GM12878 (cell line): ENCODE results near the gene ABCG5. TPM values are rescaled to one million over a fixed set of nuclear protein-coding genes. Genes with fewer than 3 reads are reported as not detected.

Source experiments
- ATAC-seq: fragments of 200-7000 bp; cut with Tn5 transposase; 3 replicates; pipeline ENCODE4 v1.9.1; 2020; ENCODE audit warnings: mild to moderate bottlenecking, moderate library complexity
- BruUV-seq: library from RNA; stranded (reverse); fragments of 400-500 nt; replicated peaks from 2 replicates; lab custom pipeline; 2021; lab: Mats Ljungman, UMichigan
- CTCF ChIA-PET: fragments of 300-600 bp; sonication (Branson Sonifier 250); formaldehyde crosslinking; extraction: SDS; loops from one replicate; lab custom pipeline; 2021; ENCODE audit warnings: inconsistent platforms; lab: Yijun Ruan, JAX
- POLR2A ChIA-PET: fragments of 350-600 bp; formaldehyde crosslinking; extraction: SDS; loops from one replicate; lab custom pipeline; 2021; ENCODE audit warnings: inconsistent platforms; lab: Charles Lee
- RAD21 ChIA-PET: fragments of 300-600 bp; sonication (Branson Sonifier 250); formaldehyde crosslinking; loops from one replicate; lab custom pipeline; 2023; ENCODE audit warnings: antibody characterized with exemption; ENCODE audit not compliant: unreplicated experiment; lab: Charles Lee
- SMC1A ChIA-PET: fragments of 300-600 bp; sonication (Branson Sonifier 250); formaldehyde crosslinking; loops from one replicate; lab custom pipeline; 2023; ENCODE audit not compliant: unreplicated experiment, uncharacterized antibody; lab: Charles Lee
- DNase-seq: peaks from one replicate; pipeline ENCODE4 v3.0.0-alpha.2; 2011; ENCODE audit warnings: low read depth, low spot score
- FAIRE-seq: peaks from 3 replicates; lab custom pipeline; 2011; peaks lifted over from hg19 to GRCh38; lab: Jason Lieb, UNC
- H2AFZ ChIP-seq: 2 replicates; pipeline ENCODE4 v1.6.0; 2011; ENCODE audit warnings: low read depth, low read length, control low read depth; ENCODE audit not compliant: control insufficient read depth
- H3K27ac ChIP-seq: 2 replicates; pipeline ENCODE4 v1.5.1; 2011; ENCODE audit warnings: control low read depth; ENCODE audit not compliant: control insufficient read depth, insufficient read depth
- H3K27me3 ChIP-seq, 2 experiments: replicated peaks in 1 of 2; 2 replicates each; pipeline versions ENCODE4 v1.6.0 to v1.6.1; 2011; ENCODE audit warnings: low read length in 1 of 2; ENCODE audit not compliant: control insufficient read depth in 2 of 2, insufficient read depth in 2 of 2
- H3K36me3 ChIP-seq, 2 experiments: 2 replicates each; pipeline ENCODE4 v1.5.1; 2011; ENCODE audit warnings: low read length in 1 of 2; ENCODE audit not compliant: control insufficient read depth in 2 of 2, insufficient read depth in 2 of 2
- H3K4me1 ChIP-seq: 2 replicates; pipeline ENCODE4 v1.6.1; 2011; ENCODE audit warnings: mild to moderate bottlenecking, low read length, moderate library complexity, mixed read lengths; ENCODE audit not compliant: control insufficient read depth, insufficient read depth
- H3K4me2 ChIP-seq: 2 replicates; pipeline ENCODE4 v1.6.0; 2011; ENCODE audit warnings: control low read depth; ENCODE audit not compliant: control insufficient read depth, insufficient read depth
- H3K4me3 ChIP-seq: fragments of 200-600 bp; sonication (generic); 2 replicates; pipeline ENCODE4 v1.5.1; 2016
- H3K79me2 ChIP-seq: 2 replicates; pipeline ENCODE4 v1.6.0; 2011; ENCODE audit warnings: low read length; ENCODE audit not compliant: control insufficient read depth, insufficient read depth
- H3K9ac ChIP-seq: 2 replicates; pipeline ENCODE4 v1.8.0; 2011; ENCODE audit warnings: low read length, control low read depth, mixed read lengths; ENCODE audit not compliant: control insufficient read depth, insufficient read depth
- H3K9me3 ChIP-seq: replicated peaks from 3 replicates; pipeline ENCODE4 v1.5.1; 2011; ENCODE audit warnings: mild to moderate bottlenecking, low read length; ENCODE audit not compliant: control insufficient read depth, insufficient read depth
- H4K20me1 ChIP-seq: 2 replicates; pipeline ENCODE4 v1.6.0; 2011; ENCODE audit not compliant: control insufficient read depth, insufficient read depth
- CBX3 ChIP-seq: fragments of 200-600 bp; sonication (generic); IDR thresholded peaks from 2 replicates; pipeline ENCODE4 v1.6.1; 2016; ENCODE audit warnings: low read depth, borderline replicate concordance
- CHD2 ChIP-seq: IDR thresholded peaks from 2 replicates; pipeline ENCODE4 v1.6.1; 2011; ENCODE audit warnings: low read depth, low read length, improper control_type of control experiment, borderline replicate concordance
- EZH2 ChIP-seq: IDR thresholded peaks from 2 replicates; pipeline ENCODE4 v1.6.1; 2012; ENCODE audit warnings: low read depth, mild to moderate bottlenecking, control low read depth, inconsistent platforms, low read length, borderline replicate concordance; ENCODE audit not compliant: control insufficient read depth
- KAT2A ChIP-seq: conservative IDR thresholded peaks from 2 replicates; pipeline ENCODE4 v1.6.1; 2011; ENCODE audit warnings: low read depth, low read length; ENCODE audit not compliant: control insufficient read depth
- LARP7 ChIP-seq: fragments of 450-650 bp; IDR thresholded peaks from 2 replicates; pipeline ENCODE4 v1.6.1; 2017; ENCODE audit warnings: mild to moderate bottlenecking
- MTA3 ChIP-seq: IDR thresholded peaks from 2 replicates; pipeline ENCODE4 v1.6.1; 2012; ENCODE audit warnings: low read length, inconsistent platforms, borderline replicate concordance
- MXI1 ChIP-seq: fragments of 150-350 bp; IDR thresholded peaks from 2 replicates; pipeline ENCODE4 v1.6.1; 2011; ENCODE audit warnings: low read depth, mild to moderate bottlenecking, inconsistent platforms, low read length, improper control_type of control experiment
- NFYA ChIP-seq: IDR thresholded peaks from 2 replicates; pipeline ENCODE4 v1.6.1; 2011; ENCODE audit warnings: low read depth, mild to moderate bottlenecking, low read length, improper control_type of control experiment, borderline replicate concordance
- NR2C2 ChIP-seq: IDR thresholded peaks from 2 replicates; pipeline ENCODE4 v1.6.1; 2011; ENCODE audit warnings: borderline replicate concordance, low read depth; ENCODE audit not compliant: control insufficient read depth, insufficient read length
- POLR2AphosphoS2 ChIP-seq: IDR thresholded peaks from 2 replicates; pipeline ENCODE4 v1.6.1; 2011; ENCODE audit warnings: low read depth, mild to moderate bottlenecking, low read length, improper control_type of control experiment, moderate library complexity
- RAD21 ChIP-seq: IDR thresholded peaks from 2 replicates; pipeline ENCODE4 v1.6.1; 2011; ENCODE audit warnings: mild to moderate bottlenecking, low read depth, low read length, moderate library complexity; ENCODE audit not compliant: insufficient read depth
- RBBP5 ChIP-seq: fragments of 200-600 bp; sonication (generic); conservative IDR thresholded peaks from 2 replicates; pipeline ENCODE4 v1.6.1; 2016
- STAT3 ChIP-seq: IDR thresholded peaks from 2 replicates; pipeline ENCODE4 v1.6.1; 2011; ENCODE audit warnings: low read depth, low read length, improper control_type of control experiment
- YY1 ChIP-seq: IDR thresholded peaks from 2 replicates; pipeline ENCODE4 v1.6.1; 2011; ENCODE audit warnings: low read depth, mild to moderate bottlenecking, low read length
- ZNF274 ChIP-seq: IDR thresholded peaks from one replicate; pipeline ENCODE4 v1.8.0; 2011; ENCODE audit not compliant: insufficient read length, insufficient read depth
- WGBS: methylation state at CpG from one replicate; pipeline ENCODE4 v1.1.6; 2016; ENCODE audit warnings: low lambda C conversion rate; ENCODE audit not compliant: insufficient replicate concordance, insufficient coverage; ENCODE audit errors: missing lambda C conversion rate; 5-methylcytosine and 5-hydroxymethylcytosine counted together
- in situ Hi-C: fragments of 300-500 bp; cut with MboI; formaldehyde crosslinking; loops from 9 replicates; pipeline ENCODE4 v1.14.3; 2018; ENCODE audit warnings: mixed read lengths
- intact Hi-C: fragments of 100-400 bp; cut with micrococcal nuclease; formaldehyde crosslinking; loops from one replicate; pipeline ENCODE4 v1.14.2; 2022; ENCODE audit not compliant: unreplicated experiment
- polyA plus RNA-seq, 11 experiments: library from polyadenylated mRNA; depleted of rRNA in 4 of 11; unstranded in 6 of 11; stranded (reverse) in 5 of 11; fragments of >200 nt; fragmentation: Nextera tagmentation in 4 of 11; fragmentation: Illumina TruSeq in 1 of 11; extraction: Ambion mirVana in 4 of 11; extraction: Trizol in 1 of 11; gene quantifications; 1 replicate in 1 of 11; 2 replicates in 10 of 11; pipeline versions ENCODE4 v1.2.1 to v1.2.3, GENCODE V29; 2011 to 2016; ENCODE audit warnings: inconsistent platforms in 2 of 11, missing spikeins in 2 of 11, low read depth in 1 of 11
- total RNA-seq, 4 experiments: library from RNA; depleted of rRNA in 3 of 4; stranded (reverse); fragments of >200 nt in 3 of 4; fragmentation: Illumina TruSeq in 1 of 4; extraction: Trizol in 1 of 4; gene quantifications; 2 replicates each; pipeline versions ENCODE4 v1.2.1 to v1.2.3, GENCODE V29; 2013 to 2021
- TF ChIP-seq, protein P1 (sequence below): IDR thresholded peaks from 2 replicates; pipeline ENCODE4 v1.6.1; 2012; ENCODE audit warnings: low read depth, low read length, improper control_type of control experiment
- TF ChIP-seq, protein P2 (sequence below): fragments of 450-650 bp; IDR thresholded peaks from 2 replicates; pipeline ENCODE4 v1.6.1; 2017; ENCODE audit warnings: mild to moderate bottlenecking, low read depth, inconsistent platforms; ENCODE audit not compliant: poor library complexity, severe bottlenecking

The ABCG5 gene
- total and polyA plus RNA-seq, 10 of the 15 experiments (the other 5 are each of a cell fraction or from before 2014, with no cell fraction given), result not detected

DNA sequence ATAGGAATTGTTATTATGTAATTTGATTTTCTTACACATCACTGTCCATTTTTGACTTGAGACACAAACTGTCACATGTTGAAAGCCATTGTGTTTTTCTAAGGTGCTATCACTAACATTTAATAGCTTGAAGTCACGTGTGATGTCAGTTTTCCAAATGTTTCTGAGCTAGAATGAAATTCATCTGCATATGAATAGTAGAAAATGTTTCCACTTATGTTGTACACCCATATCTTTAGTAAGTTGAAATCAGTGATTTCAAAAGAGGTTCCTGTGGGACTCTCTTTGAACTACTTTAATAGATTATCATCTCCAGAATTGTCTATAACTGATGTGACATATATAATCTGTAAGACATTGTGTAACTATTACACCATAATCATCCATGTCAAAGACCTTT, 27.8 kb downstream of the ABCG5 start:
- 0% methylated on average over 1 of the region's 1 CpG for WGBS
- CTCF ChIA-PET, result no interaction called here
- no peaks in the 10 kb centered on the region for H3K27me3 ChIP-seq
- RAD21 ChIA-PET, result no interaction called here
- no peaks in the 10 kb centered on the region for H3K79me2 ChIP-seq
- no peaks in the 10 kb centered on the region for H3K36me3 ChIP-seq
- BruUV-seq, result no TSS peak
- no peak overlapping the region for H3K9ac ChIP-seq
- POLR2A ChIA-PET, result no interaction called here
- TF ChIP-seq CBX3, result no peak
- TF ChIP-seq, protein P1, sequence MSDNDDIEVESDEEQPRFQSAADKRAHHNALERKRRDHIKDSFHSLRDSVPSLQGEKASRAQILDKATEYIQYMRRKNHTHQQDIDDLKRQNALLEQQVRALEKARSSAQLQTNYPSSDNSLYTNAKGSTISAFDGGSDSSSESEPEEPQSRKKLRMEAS, result no peak
- TF ChIP-seq MTA3, result no peak
- TF ChIP-seq ZNF274, result no peak
- no peak for TF ChIP-seq CHD2
- TF ChIP-seq YY1, result no peak
- TF ChIP-seq NFYA, result no peak
- no peak for TF ChIP-seq RBBP5
- TF ChIP-seq POLR2AphosphoS2, result no peak
- TF ChIP-seq, protein P2, sequence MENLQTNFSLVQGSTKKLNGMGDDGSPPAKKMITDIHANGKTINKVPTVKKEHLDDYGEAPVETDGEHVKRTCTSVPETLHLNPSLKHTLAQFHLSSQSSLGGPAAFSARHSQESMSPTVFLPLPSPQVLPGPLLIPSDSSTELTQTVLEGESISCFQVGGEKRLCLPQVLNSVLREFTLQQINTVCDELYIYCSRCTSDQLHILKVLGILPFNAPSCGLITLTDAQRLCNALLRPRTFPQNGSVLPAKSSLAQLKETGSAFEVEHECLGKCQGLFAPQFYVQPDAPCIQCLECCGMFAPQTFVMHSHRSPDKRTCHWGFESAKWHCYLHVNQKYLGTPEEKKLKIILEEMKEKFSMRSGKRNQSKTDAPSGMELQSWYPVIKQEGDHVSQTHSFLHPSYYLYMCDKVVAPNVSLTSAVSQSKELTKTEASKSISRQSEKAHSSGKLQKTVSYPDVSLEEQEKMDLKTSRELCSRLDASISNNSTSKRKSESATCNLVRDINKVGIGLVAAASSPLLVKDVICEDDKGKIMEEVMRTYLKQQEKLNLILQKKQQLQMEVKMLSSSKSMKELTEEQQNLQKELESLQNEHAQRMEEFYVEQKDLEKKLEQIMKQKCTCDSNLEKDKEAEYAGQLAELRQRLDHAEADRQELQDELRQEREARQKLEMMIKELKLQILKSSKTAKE, result no peak
- no peak for TF ChIP-seq NR2C2
- no peak for TF ChIP-seq KAT2A
- TF ChIP-seq MXI1, result no peak
- no peak for TF ChIP-seq EZH2
- no peak for TF ChIP-seq RAD21
- TF ChIP-seq LARP7, result no peak
- TF ChIP-seq STAT3, result no peak
- in situ Hi-C loops (no loop called here), intact Hi-C loops (no loop called here)
- no peak overlapping the region for H3K27ac ChIP-seq
- ATAC-seq (no peak), FAIRE-seq (no peak), DNase-seq (no peak)
- H3K4me2 ChIP-seq, result no peak overlapping the region
- H3K4me3 ChIP-seq, result no peak overlapping the region
- H3K9me3 ChIP-seq, result no peaks in the 10 kb centered on the region
- H4K20me1 ChIP-seq, result no peaks in the 10 kb centered on the region
- H3K4me1 ChIP-seq, result no peaks in the 10 kb centered on the region
- no peak overlapping the region for H2AFZ ChIP-seq
- SMC1A ChIA-PET, result interaction anchor here (0.6 to 1.1 kb wide), 2 partner anchors 9 to 1644 kb away, joined by 3 read pairs; no protein-coding TSS in a partner anchor
